Stimulated activated CD8-positive, alpha-beta memory T cell treated with anti-CD3 and anti-CD28 coated beads, Interleukin-2, amount 100 ng/mL, for 1 hour (primary cell): ENCODE results near the gene IRF1.
"Not testable (repeated sequence)": the region's sequence is repeated elsewhere in the genome, so short reads cannot be mapped to it uniquely, and the experiment has no call there.

Source experiments
- DNase-seq, 2 donors: peaks; one replicate each; pipeline ENCODE4 v3.0.0-alpha.2; 2020; ENCODE audit warnings: low read depth in 2 of 2

The IRF1 gene

DNA sequence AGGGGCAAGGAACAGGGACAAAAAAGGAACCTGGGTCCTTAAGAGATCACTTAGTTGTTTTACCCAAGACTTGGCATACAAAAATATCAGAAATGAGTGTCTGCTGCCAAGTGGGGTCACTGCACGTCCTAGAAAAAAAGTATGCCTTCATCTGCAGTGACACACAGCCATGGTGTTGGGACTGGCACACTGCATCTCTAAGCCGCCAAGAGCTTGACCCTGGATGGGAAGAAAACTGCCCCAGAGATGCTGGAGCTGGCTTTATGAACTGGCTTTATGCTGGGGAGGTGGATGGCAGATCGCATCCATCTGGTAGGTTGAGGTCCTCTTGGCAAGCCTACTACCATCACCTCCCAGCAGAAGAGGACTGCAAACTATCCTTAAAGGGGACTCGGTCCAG lies 51.7 kb downstream of the IRF1 start:
- no peak for DNase-seq

DNA sequence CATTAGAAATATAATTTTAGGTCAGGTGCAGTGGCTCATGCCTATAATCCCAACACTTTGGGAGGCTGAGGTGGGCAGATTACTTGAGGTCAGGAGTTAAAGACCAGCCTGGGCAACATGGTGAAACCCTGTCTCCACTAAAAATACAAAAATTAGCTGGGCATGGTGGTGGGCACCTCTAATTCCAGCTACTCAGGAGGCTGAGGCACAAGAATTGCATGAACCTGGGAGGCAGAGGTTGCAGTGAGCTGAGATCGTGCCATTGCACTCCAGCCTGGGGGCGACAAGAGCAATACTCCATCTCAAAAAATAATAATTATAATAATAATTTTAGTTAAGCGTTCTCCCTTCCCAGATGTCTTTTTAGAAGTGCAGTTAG lies 52.3 kb downstream of the IRF1 start:
- DNase-seq = not testable (repeated sequence)

- no peak for DNase-seq
Observed at GRCh38 chr5:132437604-132438266, 52.8 kb downstream of the IRF1 start.

DNA sequence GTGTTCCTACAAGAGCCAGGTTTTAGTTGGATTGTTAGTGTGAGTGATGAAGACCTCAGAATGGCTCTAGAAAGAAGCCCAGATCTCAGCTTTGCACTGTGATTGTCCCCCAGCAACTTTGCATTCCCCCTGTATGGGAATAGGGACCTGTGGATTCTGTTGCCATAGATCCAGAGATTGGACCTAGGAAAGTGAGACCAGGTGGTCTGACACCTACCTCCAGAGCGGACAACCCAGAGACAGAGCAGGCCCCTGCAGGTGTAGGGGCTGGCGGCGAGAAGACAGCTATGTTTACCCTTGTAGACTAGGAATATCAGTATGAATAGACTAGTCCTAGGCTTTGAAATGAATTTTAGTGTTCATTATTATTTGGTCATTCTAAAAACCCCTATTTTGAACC lies 53.6 kb downstream of the IRF1 start:
- no peak for DNase-seq

- no peak for DNase-seq
Observed at GRCh38 chr5:132435886-132436285, 54.7 kb downstream of the IRF1 start.

DNA sequence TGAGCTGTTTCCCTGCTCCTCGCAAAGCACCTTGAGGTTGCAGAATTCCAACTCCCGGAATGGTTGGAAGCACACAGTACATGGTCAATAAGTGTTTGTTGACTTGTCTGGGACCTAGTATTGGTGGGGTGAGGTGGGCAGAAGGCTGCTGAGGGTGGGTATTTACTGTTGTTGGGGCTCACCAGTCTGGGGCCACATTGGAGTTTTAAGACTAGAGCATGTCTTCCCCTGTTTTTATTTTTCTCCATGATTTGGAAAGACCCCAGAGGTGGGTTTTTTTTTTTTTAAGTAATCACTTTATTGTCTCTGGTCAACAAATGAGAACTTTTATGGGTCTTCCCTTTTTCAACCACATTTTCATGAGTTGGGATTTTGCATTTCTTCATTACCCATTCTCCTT lies 55.1 kb downstream of the IRF1 start:
- DNase-seq = no peak

GRCh38 chr5:132434416-132435286 lies 55.9 kb downstream of the IRF1 start:
- no peak for DNase-seq

- no peak for DNase-seq
Observed at GRCh38 chr5:132433141-132433540, 57.4 kb downstream of the IRF1 start.

DNA sequence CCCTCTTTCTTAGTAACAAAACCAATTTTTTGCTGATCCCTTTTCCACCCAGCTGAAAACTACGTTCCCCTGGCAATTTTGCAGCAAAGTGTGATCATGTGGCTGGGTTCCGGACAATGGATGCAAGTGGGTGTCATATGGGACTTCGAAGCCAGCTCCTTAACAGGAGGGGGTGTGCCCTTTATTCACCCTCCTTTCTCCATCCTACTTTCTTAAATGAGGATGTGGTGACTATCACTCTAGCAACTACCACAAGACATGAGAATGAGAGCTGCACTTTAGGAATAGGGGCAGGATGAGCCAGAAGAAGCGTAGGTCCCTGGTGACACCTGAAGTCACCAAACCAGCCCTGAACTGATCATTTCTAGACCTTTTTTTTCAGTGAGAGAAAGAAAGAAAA lies 58.9 kb downstream of the IRF1 start:
- DNase-seq = no peak
